Stimulated activated naive B cell treated with anti-CD40 and anti-IgM and Interleukin-4, amounts not matched to agents 10 μg/mL and 1 μg/mL and 100 μg/mL, for 72 hours (primary cell): ENCODE data around the gene GLMP.

ENCODE experiments used
- ATAC-seq, 2 donors: fragments of 150-1000 bp; cut with Tn5 transposase; replicated peaks; 2 replicates each; pipeline ENCODE4 v1.10.0; 2021; ENCODE audit warnings: moderate library complexity in 1 of 2
- DNase-seq: peaks from one replicate; pipeline ENCODE4 v3.0.0; 2021
- H3K27ac Mint-ChIP-seq: one replicate; pipeline ENCODE4 v1.8.0; 2022; ENCODE audit warnings: mild to moderate bottlenecking, mixed read lengths
- H3K27me3 Mint-ChIP-seq, 2 donors: one replicate each; pipeline ENCODE4 v1.8.0; 2022; ENCODE audit warnings: mixed read lengths in 2 of 2
- H3K36me3 Mint-ChIP-seq, 2 donors: one replicate each; pipeline ENCODE4 v1.8.0; 2022; ENCODE audit warnings: mixed read lengths in 2 of 2, mild to moderate bottlenecking in 1 of 2
- H3K4me1 Mint-ChIP-seq, 2 donors: one replicate each; pipeline ENCODE4 v1.8.0; 2022; ENCODE audit warnings: mixed read lengths in 2 of 2, mild to moderate bottlenecking in 1 of 2
- H3K4me3 Mint-ChIP-seq, 2 donors: one replicate each; pipeline ENCODE4 v1.8.0; 2022; ENCODE audit warnings: mild to moderate bottlenecking in 2 of 2, mixed read lengths in 2 of 2, moderate library complexity in 1 of 2
- H3K9me3 Mint-ChIP-seq, 2 donors: one replicate each; pipeline ENCODE4 v1.8.0; 2022; ENCODE audit warnings: mixed read lengths in 2 of 2, mild to moderate bottlenecking in 1 of 2

GLMP gene

GRCh38 chr1:156281693-156282478 is 13.6 kb downstream of the GLMP start:
- Mint-ChIP-seq H3K27me3 (no peaks in the 10 kb centered on the region), H3K4me3 (peak overlapping the region; percentile 88 to 90), H3K36me3 (peaks cover 27 to 55% of the 10 kb centered on the region in 2 donors), H3K4me1 (peaks cover 25 to 40% of the 10 kb centered on the region in 2 donors), H3K27ac (peak overlapping the region; percentile 97), H3K9me3 (no peaks in the 10 kb centered on the region)
- peak in 1 of 2 donors; percentile 8 for ATAC-seq
- peak; percentile 8 for DNase-seq

- Mint-ChIP-seq H3K27ac (peak overlapping the region; percentile 97), H3K4me3 (peak overlapping the region; percentile 88 to 90), H3K27me3 (no peaks in the 10 kb centered on the region), H3K9me3 (no peaks in the 10 kb centered on the region), H3K36me3 (peaks cover 24 to 56% of the 10 kb centered on the region in 2 donors), H3K4me1 (peaks cover 25 to 40% of the 10 kb centered on the region in 2 donors)
- ATAC-seq (peak; percentile 58 to 67), DNase-seq (peak; percentile 47)
These were observed 14.2 kb downstream of the GLMP start for GRCh38 chr1:156281281-156281680.

- H3K36me3 Mint-ChIP-seq: peaks cover 23 to 53% of the 10 kb centered on the region in 2 donors
- no peak overlapping the region for H3K4me3 Mint-ChIP-seq
- ATAC-seq (no peak), DNase-seq (no peak)
- H3K9me3 Mint-ChIP-seq: no peaks in the 10 kb centered on the region
- peaks cover 25 to 40% of the 10 kb centered on the region in 2 donors for H3K4me1 Mint-ChIP-seq
- H3K27ac Mint-ChIP-seq: no peak overlapping the region
- no peaks in the 10 kb centered on the region for H3K27me3 Mint-ChIP-seq
These were observed 15.6 kb downstream of the GLMP start for GRCh38 chr1:156279837-156280236.

GRCh38 chr1:156276966-156277381 is 18.5 kb downstream of the GLMP start:
- H3K27ac Mint-ChIP-seq: no peak overlapping the region
- H3K36me3 Mint-ChIP-seq: peaks cover 42 to 60% of the 10 kb centered on the region in 2 donors
- H3K27me3 Mint-ChIP-seq: no peaks in the 10 kb centered on the region
- H3K4me3 Mint-ChIP-seq: no peak overlapping the region
- no peaks in the 10 kb centered on the region for H3K9me3 Mint-ChIP-seq
- DNase-seq: no peak
- peaks cover 11 to 22% of the 10 kb centered on the region in 2 donors for H3K4me1 Mint-ChIP-seq
- no peak for ATAC-seq

GRCh38 chr1:156276532-156276931 is 18.9 kb downstream of the GLMP start:
- no peaks in the 10 kb centered on the region for H3K27me3 Mint-ChIP-seq
- no peak overlapping the region for H3K27ac Mint-ChIP-seq
- ATAC-seq (no peak), DNase-seq (no peak)
- no peak overlapping the region for H3K4me3 Mint-ChIP-seq
- no peaks in the 10 kb centered on the region for H3K9me3 Mint-ChIP-seq
- peaks cover 10 to 19% of the 10 kb centered on the region in 2 donors for H3K4me1 Mint-ChIP-seq
- H3K36me3 Mint-ChIP-seq: peaks cover 44 to 59% of the 10 kb centered on the region in 2 donors

GRCh38 chr1:156270314-156270713 is 25.2 kb downstream of the GLMP start:
- DNase-seq: no peak
- H3K9me3 Mint-ChIP-seq: no peaks in the 10 kb centered on the region
- no peaks in the 10 kb centered on the region for H3K27me3 Mint-ChIP-seq
- no peak overlapping the region for H3K27ac Mint-ChIP-seq
- H3K4me1 Mint-ChIP-seq: peaks cover 3 to 7% of the 10 kb centered on the region in 2 donors
- ATAC-seq: no peak
- no peak overlapping the region for H3K4me3 Mint-ChIP-seq
- H3K36me3 Mint-ChIP-seq: peaks cover 58 to 60% of the 10 kb centered on the region in 2 donors

GRCh38 chr1:156268336-156268735 is 27.1 kb downstream of the GLMP start:
- Mint-ChIP-seq H3K36me3 (peaks cover 54 to 60% of the 10 kb centered on the region in 2 donors), H3K4me3 (no peak overlapping the region), H3K27me3 (no peaks in the 10 kb centered on the region), H3K27ac (no peak overlapping the region), H3K4me1 (peaks cover 5 to 8% of the 10 kb centered on the region in 2 donors), H3K9me3 (no peaks in the 10 kb centered on the region)
- DNase-seq: no peak
- ATAC-seq: no peak

- ATAC-seq (no peak), DNase-seq (no peak)
- Mint-ChIP-seq H3K4me3 (no peak overlapping the region), H3K27ac (no peak overlapping the region), H3K27me3 (no peaks in the 10 kb centered on the region), H3K36me3 (peaks cover 56 to 65% of the 10 kb centered on the region in 2 donors), H3K9me3 (no peaks in the 10 kb centered on the region), H3K4me1 (peaks cover 5 to 8% of the 10 kb centered on the region in 2 donors)
These were observed 29.4 kb downstream of the GLMP start for GRCh38 chr1:156266051-156266450.

GRCh38 chr1:156263288-156263655 is 32.2 kb downstream of the GLMP start:
- Mint-ChIP-seq H3K4me1 (peaks cover 5 to 8% of the 10 kb centered on the region in 2 donors), H3K27ac (no peak overlapping the region), H3K9me3 (no peaks in the 10 kb centered on the region), H3K4me3 (no peak overlapping the region), H3K27me3 (no peaks in the 10 kb centered on the region), H3K36me3 (peaks cover 63 to 70% of the 10 kb centered on the region in 2 donors)
- DNase-seq (no peak), ATAC-seq (no peak)

GRCh38 chr1:156262461-156263287 is 32.8 kb downstream of the GLMP start:
- H3K27me3 Mint-ChIP-seq: no peaks in the 10 kb centered on the region
- DNase-seq: no peak
- ATAC-seq: no peak
- peaks cover 5 to 8% of the 10 kb centered on the region in 2 donors for H3K4me1 Mint-ChIP-seq
- no peaks in the 10 kb centered on the region for H3K9me3 Mint-ChIP-seq
- no peak overlapping the region for H3K4me3 Mint-ChIP-seq
- H3K27ac Mint-ChIP-seq: no peak overlapping the region
- H3K36me3 Mint-ChIP-seq: peaks cover 68 to 74% of the 10 kb centered on the region in 2 donors

- Mint-ChIP-seq H3K4me3 (no peak overlapping the region), H3K27me3 (no peaks in the 10 kb centered on the region)
These were observed 34.6 kb downstream of the GLMP start for GRCh38 chr1:156260896-156261295.

GRCh38 chr1:156259805-156260204 is 35.7 kb downstream of the GLMP start:
- H3K4me3 Mint-ChIP-seq: no peak overlapping the region
- no peaks in the 10 kb centered on the region for H3K27me3 Mint-ChIP-seq
- no peak for ATAC-seq
- no peaks in the 10 kb centered on the region for H3K4me1 Mint-ChIP-seq
- H3K9me3 Mint-ChIP-seq: no peaks in the 10 kb centered on the region
- DNase-seq: no peak
- H3K27ac Mint-ChIP-seq: peak overlapping the region; percentile 62
- H3K36me3 Mint-ChIP-seq: peaks cover 58 to 63% of the 10 kb centered on the region in 2 donors

More at GRCh38 chr1:156260896-156261295, 34.6 kb downstream of the GLMP start:
- Mint-ChIP-seq H3K36me3 (peaks cover 63 to 70% of the 10 kb centered on the region in 2 donors), H3K9me3 (no peaks in the 10 kb centered on the region), H3K27ac (peak overlapping the region; percentile 27), H3K4me1 (peaks cover 4 to 5% of the 10 kb centered on the region in 2 donors)
- ATAC-seq (no peak), DNase-seq (no peak)

- Mint-ChIP-seq H3K36me3 (peaks cover 53 to 61% of the 10 kb centered on the region in 2 donors), H3K27me3 (no peaks in the 10 kb centered on the region), H3K4me3 (no peak overlapping the region), H3K9me3 (no peaks in the 10 kb centered on the region), H3K4me1 (no peaks in the 10 kb centered on the region), H3K27ac (no peak overlapping the region)
- no peak for ATAC-seq
- no peak for DNase-seq
These were observed 36.6 kb downstream of the GLMP start for GRCh38 chr1:156258859-156259258.

- no peaks in the 10 kb centered on the region for H3K9me3 Mint-ChIP-seq
- H3K4me3 Mint-ChIP-seq: no peak overlapping the region
- peak overlapping the region; percentile 53 for H3K27ac Mint-ChIP-seq
- ATAC-seq (no peak), DNase-seq (no peak)
- H3K27me3 Mint-ChIP-seq: no peaks in the 10 kb centered on the region
- peaks cover 47 to 58% of the 10 kb centered on the region in 2 donors for H3K36me3 Mint-ChIP-seq
- peaks cover 0 to 2% of the 10 kb centered on the region in 2 donors for H3K4me1 Mint-ChIP-seq
These were observed 37.8 kb downstream of the GLMP start for GRCh38 chr1:156257711-156258110.
